Body of pancreas (tissue), 4 donors: Measurements from ENCODE around the gene ELOVL6. TPM values are rescaled to one million over a fixed set of nuclear protein-coding genes. Genes with fewer than 3 reads are reported as not detected.
"Not testable (repeated sequence)": the region's sequence is repeated elsewhere in the genome, so short reads cannot be mapped to it uniquely, and the experiment has no call there.

ENCODE experiments used
- ATAC-seq: fragments of 150-250 bp; one replicate; pipeline ENCODE4 v1.9.1; 2016
- DNase-seq, 4 donors: peaks; one replicate each; pipeline ENCODE4 v3.0.0-alpha.2; 2019
- H3K27ac ChIP-seq, 4 donors: fragments of 200-600 bp; sonication (generic); 1 replicate in 3 of 4; 2 replicates in 1 of 4; pipeline versions ENCODE4 v1.5.1 to v1.6.1; 2016 to 2019; ENCODE audit warnings: mild to moderate bottlenecking in 1 of 4, mixed read lengths in 1 of 4, moderate library complexity in 1 of 4
- H3K27me3 ChIP-seq, 2 donors: fragments of 200-600 bp; sonication (generic); one replicate each; pipeline ENCODE4 v1.6.0; 2016; ENCODE audit warnings: mild to moderate bottlenecking in 1 of 2
- H3K36me3 ChIP-seq, 2 donors: fragments of 200-600 bp; sonication (generic); replicated peaks in 1 of 2; 2 replicates each; pipeline ENCODE4 v1.5.1; 2016; ENCODE audit warnings: low read depth in 2 of 2; ENCODE audit not compliant: insufficient read depth in 1 of 2
- H3K4me1 ChIP-seq: fragments of 200-600 bp; sonication (generic); one replicate; pipeline ENCODE4 v1.6.0; 2016
- H3K4me3 ChIP-seq, 2 donors: fragments of 200-600 bp; sonication (generic); 1 replicate in 1 of 2; 2 replicates in 1 of 2; pipeline ENCODE4 v1.5.1; 2016 to 2019
- H3K9me3 ChIP-seq, 3 donors: fragments of 200-600 bp; sonication (generic); 1 replicate in 2 of 3; 2 replicates in 1 of 3; pipeline ENCODE4 v1.5.1; 2016
- CTCF ChIP-seq, 7 experiments: fragments of 450-650 bp in 4 of 7; fragments of 200-600 bp in 3 of 7; sonication (generic) in 3 of 7; IDR thresholded peaks; one replicate each; pipeline ENCODE4 v1.5.1; 2016 to 2019; ENCODE audit warnings: antibody characterized with exemption in 7 of 7
- POLR2A ChIP-seq, 3 donors: fragments of 450-650 bp; IDR thresholded peaks; one replicate each; pipeline ENCODE4 v1.6.1; 2016; ENCODE audit warnings: antibody characterized with exemption in 3 of 3, mild to moderate bottlenecking in 2 of 3
- WGBS, 2 donors: methylation state at CpG; one replicate each; pipeline ENCODE4 v1.1.5; 2017; 5-methylcytosine and 5-hydroxymethylcytosine counted together
- intact Hi-C: fragments of 100-400 bp; cut with DNase I; formaldehyde crosslinking; loops from one replicate; pipeline ENCODE4 v1.15.1; 2023
- total RNA-seq, 2 donors: library from RNA; depleted of rRNA; stranded (reverse); fragments of >200 nt; gene quantifications; one replicate each; pipeline ENCODE4 v1.1.0, GENCODE V29; 2016

Gene ELOVL6
- total RNA-seq, 2 donors from 2014 or later, result 0.78 to 0.99 TPM

DNA sequence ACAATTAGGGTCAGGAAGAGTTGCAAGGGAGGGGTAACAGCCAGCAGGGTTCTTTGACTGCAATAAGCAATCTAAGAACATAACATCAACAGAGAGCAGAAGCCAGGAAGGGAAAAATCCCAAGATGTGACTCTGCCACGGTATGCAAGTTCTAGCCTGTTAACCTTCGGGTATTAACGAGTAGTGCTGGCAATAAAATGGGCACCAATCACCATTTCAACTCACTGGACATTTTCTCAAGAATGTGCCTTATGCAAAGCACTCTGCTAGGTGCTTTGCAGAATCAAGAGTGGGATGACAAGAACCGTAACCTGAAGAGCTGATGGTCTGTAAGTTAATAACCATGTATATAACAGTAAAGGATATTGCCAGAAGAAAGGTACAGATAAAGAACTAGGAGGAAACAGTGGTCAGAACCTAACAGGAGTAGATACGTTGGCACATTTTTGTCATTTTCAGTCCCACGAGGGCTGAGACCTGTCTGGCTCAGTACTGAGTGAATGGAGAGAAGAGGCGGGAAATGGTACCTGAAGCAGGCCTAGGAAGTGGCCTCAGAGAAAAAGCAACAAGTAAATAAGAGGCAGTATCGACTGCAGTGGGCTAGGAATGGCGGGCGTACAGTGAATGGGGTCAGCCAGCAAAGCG is 2.7 kb downstream of the ELOVL6 start:
- DNase-seq, result no peak

DNA sequence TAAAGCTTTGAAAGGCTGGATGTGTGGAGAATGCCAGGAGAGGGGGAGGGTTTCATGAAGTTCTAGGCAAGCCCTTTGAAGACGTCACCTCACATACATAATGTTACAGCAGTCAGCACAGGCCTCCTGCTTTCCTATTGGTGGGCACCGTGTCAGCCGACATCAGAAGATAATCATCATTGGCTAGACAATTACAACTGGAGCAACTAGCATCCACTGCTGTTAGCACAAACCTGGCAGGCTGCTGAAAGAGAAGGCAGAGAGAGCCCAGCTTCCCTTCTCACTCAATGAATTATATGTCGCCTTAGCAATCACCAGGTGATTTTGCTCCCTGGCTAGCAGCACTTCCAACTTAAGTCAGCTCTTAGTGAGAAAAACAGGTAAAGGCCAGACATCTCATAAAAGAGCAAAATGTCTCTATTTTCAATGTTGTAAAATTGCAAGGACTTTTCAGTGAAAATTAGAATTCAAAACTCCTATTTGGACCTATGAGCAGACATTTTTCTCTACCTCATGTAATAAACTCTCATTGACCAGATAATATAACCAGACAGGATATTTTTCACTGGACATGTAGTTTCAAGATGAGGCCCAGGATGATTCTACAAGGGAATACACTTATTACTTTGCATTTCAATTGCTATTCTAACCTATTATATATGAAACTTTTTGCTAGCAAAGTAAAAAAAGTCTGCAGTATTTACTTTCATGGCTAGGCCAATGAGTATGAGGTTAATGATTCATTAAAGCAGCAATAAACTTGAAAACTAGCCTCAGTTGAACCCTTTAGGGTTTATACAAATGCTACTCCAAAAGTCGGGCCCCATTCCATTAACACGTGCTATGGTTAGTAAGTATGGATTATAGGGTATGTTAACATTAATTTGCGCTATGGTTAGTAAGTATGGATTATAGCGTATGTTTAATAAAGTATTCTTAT is 4.3 kb downstream of the ELOVL6 start:
- Histone ChIP-seq H3K4me1 (peaks cover 29% of the 10 kb centered on the region), H3K4me3 (no peak overlapping the region), H3K9me3 (no peaks in the 10 kb centered on the region), H3K27ac (peak overlapping the region in 2 of 4 donors; percentile 9 to 25), H3K27me3 (no peaks in the 10 kb centered on the region), H3K36me3 (no peaks in the 10 kb centered on the region)
- DNase-seq (peak; percentile 70 to 89 (median 84)), ATAC-seq (peak; percentile 60)
- 42% methylated on average over 8 of the region's 8 CpGs for WGBS, 2 donors
- intact Hi-C loops, result no loop called here
- TF ChIP-seq POLR2A (IDR thresholded peaks at IDR 0.05), result peak; percentile 9 to 62 (median 60)
- no peak for TF ChIP-seq CTCF (IDR thresholded peaks at IDR 0.05)

More for the DNA sequence above, 2.7 kb downstream of the ELOVL6 start:
- no peaks in the 10 kb centered on the region for H3K27me3 ChIP-seq
- H3K36me3 ChIP-seq, result no peaks in the 10 kb centered on the region
- peaks cover 29% of the 10 kb centered on the region for H3K4me1 ChIP-seq
- 15% methylated on average over 11 of the region's 11 CpGs for WGBS, 2 donors
- H3K27ac ChIP-seq, result peak overlapping the region; percentile 70 to 92 (median 90)
- H3K9me3 ChIP-seq, result no peaks in the 10 kb centered on the region
- no peak for TF ChIP-seq CTCF (IDR thresholded peaks at IDR 0.05)
- no peak for TF ChIP-seq POLR2A (IDR thresholded peaks at IDR 0.05)
- intact Hi-C loops, result no loop called here
- peak overlapping the region; percentile 33 to 86 for H3K4me3 ChIP-seq
- ATAC-seq, result peak; percentile 3

DNA sequence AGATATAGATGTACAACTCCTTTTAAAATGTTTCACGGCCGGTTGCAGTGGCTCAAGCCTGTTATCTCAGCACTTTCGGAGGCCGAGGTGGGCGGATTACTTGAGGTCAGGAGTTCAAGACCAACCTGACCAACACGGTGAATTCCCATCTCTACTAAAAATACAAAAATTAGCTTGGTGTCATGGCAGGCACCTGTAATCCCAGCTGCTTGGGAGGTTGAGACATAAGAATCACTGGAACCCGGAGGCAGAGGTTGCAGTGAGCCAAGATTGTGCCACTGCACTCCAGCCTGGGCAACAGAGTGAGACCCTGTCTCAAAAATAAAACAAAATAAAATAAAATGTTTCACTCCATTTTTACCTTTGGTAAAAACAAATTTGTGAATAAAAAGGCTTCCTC is 5.1 kb downstream of the ELOVL6 start:
- peaks cover 29% of the 10 kb centered on the region for H3K4me1 ChIP-seq
- intact Hi-C loops, H3K9me3 ChIP-seq, H3K27me3 ChIP-seq, H3K36me3 ChIP-seq, H3K4me3 ChIP-seq, ATAC-seq, DNase-seq, H3K27ac ChIP-seq: not testable (repeated sequence)
- WGBS, 2 donors, result 69 to 71% methylated on average over 7 of the region's 7 CpGs

DNA sequence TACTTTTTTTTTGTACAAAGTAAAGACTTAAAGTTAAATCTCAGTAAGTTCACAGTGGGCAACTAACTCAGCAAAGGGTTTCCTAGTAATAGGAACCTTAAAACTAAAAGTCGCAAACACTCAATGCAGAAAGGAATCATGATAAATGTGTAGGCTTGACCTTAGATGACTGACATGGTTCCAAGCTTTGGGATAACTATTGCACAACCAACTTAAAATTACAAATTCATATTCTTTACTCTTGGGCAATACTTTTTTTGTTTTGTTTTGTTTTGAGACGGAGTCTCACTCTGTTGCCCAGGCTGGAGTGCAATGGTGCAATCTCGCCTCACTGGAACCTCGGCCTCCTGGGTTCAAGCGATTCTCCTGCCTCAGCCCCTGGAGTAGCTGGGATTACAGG is 8.2 kb downstream of the ELOVL6 start:
- intact Hi-C loops, result no loop called here
- Histone ChIP-seq H3K4me1 (peaks cover 22% of the 10 kb centered on the region), H3K9me3 (no peaks in the 10 kb centered on the region), H3K27ac (no peak overlapping the region), H3K36me3 (no peaks in the 10 kb centered on the region), H3K4me3 (no peak overlapping the region), H3K27me3 (no peaks in the 10 kb centered on the region)
- TF ChIP-seq POLR2A (IDR thresholded peaks at IDR 0.05) (no peak), CTCF (IDR thresholded peaks at IDR 0.05) (no peak)
- WGBS, 2 donors, result 89 to 97% methylated on average over 5 of the region's 5 CpGs
- DNase-seq (no peak), ATAC-seq (no peak)

- H3K27me3 ChIP-seq, result no peaks in the 10 kb centered on the region
- intact Hi-C loops, result no loop called here
- H3K9me3 ChIP-seq, result no peaks in the 10 kb centered on the region
- H3K27ac ChIP-seq, result no peak overlapping the region
- TF ChIP-seq POLR2A (IDR thresholded peaks at IDR 0.05), result no peak
- no peak for TF ChIP-seq CTCF (IDR thresholded peaks at IDR 0.05)
- no peak for ATAC-seq
- H3K4me3 ChIP-seq, result no peak overlapping the region
- DNase-seq, result no peak
- no peaks in the 10 kb centered on the region for H3K36me3 ChIP-seq
- peaks cover 7% of the 10 kb centered on the region for H3K4me1 ChIP-seq
- WGBS, 2 donors, result 52% methylated on average over 1 of the region's 1 CpG
These were observed 10.3 kb downstream of the ELOVL6 start for GRCh38 chr4:110188113-110188512.
